ENCODE measurements around the gene PRRG1. TPM values are rescaled to one million over a fixed set of nuclear protein-coding genes. Genes with fewer than 3 reads are reported as not detected.

Gene PRRG1
- total RNA-seq, 2 donors from 2014 or later, result 3.1 to 5.2 TPM

GRCh38 chrX:37504991-37505390, 155.8 kb downstream of the PRRG1 start:
- Histone ChIP-seq H3K4me3 (ENCODE audit: low read length) (no peak overlapping the region), H3K36me3 (ENCODE audit: control insufficient read depth, insufficient read depth, low read length) (no peaks in the 10 kb centered on the region), H3K4me1 (ENCODE audit: control insufficient read depth, insufficient read depth, low read length) (no peaks in the 10 kb centered on the region), H3K27me3 (ENCODE audit: control insufficient read depth, insufficient read depth, low read length, poor library complexity, severe bottlenecking) (no peaks in the 10 kb centered on the region), H3K9ac (ENCODE audit: extremely low read depth, low read length, poor library complexity, severe bottlenecking) (no peak overlapping the region), H3K27ac (ENCODE audit: low read depth, low read length) (no peak overlapping the region), H3K9me3 (ENCODE audit: control insufficient read depth, low read length) (no peaks in the 10 kb centered on the region)
- no peaks in the 10 kb centered on the region for H3K36me3 Mint-ChIP-seq (ENCODE audit: low read depth)
- H3K9me3 Mint-ChIP-seq, result peaks cover 42% of the 10 kb centered on the region
- TF ChIP-seq, protein P1, sequence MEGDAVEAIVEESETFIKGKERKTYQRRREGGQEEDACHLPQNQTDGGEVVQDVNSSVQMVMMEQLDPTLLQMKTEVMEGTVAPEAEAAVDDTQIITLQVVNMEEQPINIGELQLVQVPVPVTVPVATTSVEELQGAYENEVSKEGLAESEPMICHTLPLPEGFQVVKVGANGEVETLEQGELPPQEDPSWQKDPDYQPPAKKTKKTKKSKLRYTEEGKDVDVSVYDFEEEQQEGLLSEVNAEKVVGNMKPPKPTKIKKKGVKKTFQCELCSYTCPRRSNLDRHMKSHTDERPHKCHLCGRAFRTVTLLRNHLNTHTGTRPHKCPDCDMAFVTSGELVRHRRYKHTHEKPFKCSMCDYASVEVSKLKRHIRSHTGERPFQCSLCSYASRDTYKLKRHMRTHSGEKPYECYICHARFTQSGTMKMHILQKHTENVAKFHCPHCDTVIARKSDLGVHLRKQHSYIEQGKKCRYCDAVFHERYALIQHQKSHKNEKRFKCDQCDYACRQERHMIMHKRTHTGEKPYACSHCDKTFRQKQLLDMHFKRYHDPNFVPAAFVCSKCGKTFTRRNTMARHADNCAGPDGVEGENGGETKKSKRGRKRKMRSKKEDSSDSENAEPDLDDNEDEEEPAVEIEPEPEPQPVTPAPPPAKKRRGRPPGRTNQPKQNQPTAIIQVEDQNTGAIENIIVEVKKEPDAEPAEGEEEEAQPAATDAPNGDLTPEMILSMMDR (conservative IDR thresholded peaks at IDR 0.05), result no peak
- no peaks in the 10 kb centered on the region for H3K27me3 Mint-ChIP-seq (ENCODE audit: insufficient read depth)
- no peak overlapping the region for H3K4me3 Mint-ChIP-seq
- DNase-seq, result no peak
- 96% methylated on average over 30 of the region's 35 CpGs; no CpG with 5 or more reads in 1 of the 2 experiments for WGBS, 2 experiments (ENCODE audit: insufficient coverage in 1 of 2, insufficient read length in 1 of 2)
- H3K4me1 Mint-ChIP-seq, result no peaks in the 10 kb centered on the region
- no peak overlapping the region for H3K27ac Mint-ChIP-seq

Other genes starting within 250 kb of the PRRG1 start
- gene LANCL3, start 222.3 kb downstream of the PRRG1 start, total RNA-seq, result under 1 TPM; 0.07 to 0.11 TPM

Data from endodermal cell (in vitro differentiated cells).